Stimulated activated CD8-positive, alpha-beta memory T cell treated with anti-CD3 and anti-CD28 coated beads, Interleukin-15, amount 100 ng/mL, for 24 hours (primary cell): ENCODE measurements around the gene MCHR1.
"Not testable (repeated sequence)": the region's sequence is repeated elsewhere in the genome, so short reads cannot be mapped to it uniquely, and the experiment has no call there.

Source experiments
- DNase-seq: peaks from one replicate; pipeline ENCODE4 v3.0.0-alpha.2; 2020; ENCODE audit warnings: low read depth

Gene MCHR1

GRCh38 chr22:40679249-40679963 lies at the start of gene MCHR1:
Gene MCHR1 (plus strand): TSS chr22:40679484. CDS start chr22:40679653, 169 bp downstream.
- DNase-seq: no peak

GRCh38 chr22:40631925-40632324 lies 47.4 kb upstream of the MCHR1 start:
- no peak for DNase-seq

- no peak for DNase-seq
These were observed 46.2 kb upstream of the MCHR1 start for GRCh38 chr22:40633036-40633435.

- no peak for DNase-seq
These were observed 45.0 kb upstream of the MCHR1 start for GRCh38 chr22:40634119-40634903.

GRCh38 chr22:40635043-40635939 lies 44.0 kb upstream of the MCHR1 start:
- DNase-seq: no peak

GRCh38 chr22:40635940-40636379 lies 43.3 kb upstream of the MCHR1 start:
- no peak for DNase-seq

GRCh38 chr22:40636380-40637182 lies 42.7 kb upstream of the MCHR1 start, which contains the start of gene MRTFA:
Gene MRTFA (minus strand): TSS chr22:40636719.
- DNase-seq: peak; percentile 94

GRCh38 chr22:40637183-40638150 lies 41.8 kb upstream of the MCHR1 start:
- DNase-seq: peak; percentile 33

GRCh38 chr22:40638261-40638660 lies 41.0 kb upstream of the MCHR1 start:
- no peak for DNase-seq

- no peak for DNase-seq
These were observed 38.0 kb upstream of the MCHR1 start for GRCh38 chr22:40641269-40641668.

- no peak for DNase-seq
These were observed 37.0 kb upstream of the MCHR1 start for GRCh38 chr22:40642316-40642715.

GRCh38 chr22:40645579-40646197 lies 33.6 kb upstream of the MCHR1 start:
- DNase-seq: no peak

GRCh38 chr22:40648386-40648785 lies 30.9 kb upstream of the MCHR1 start:
- DNase-seq: no peak

- DNase-seq: no peak
These were observed 28.2 kb upstream of the MCHR1 start for GRCh38 chr22:40651057-40651456.

GRCh38 chr22:40651563-40652501 lies 27.5 kb upstream of the MCHR1 start:
- peak; percentile 42 for DNase-seq

GRCh38 chr22:40653361-40653760 lies 25.9 kb upstream of the MCHR1 start:
- DNase-seq: no peak

- DNase-seq: no peak
These were observed 24.6 kb upstream of the MCHR1 start for GRCh38 chr22:40654522-40655167.

- not testable (repeated sequence) for DNase-seq
These were observed 23.3 kb upstream of the MCHR1 start for GRCh38 chr22:40655941-40656340.
